NCI-H2196 (cell line): ENCODE data around the gene ZNF232.
"Not testable (repeated sequence)": the region's sequence is repeated elsewhere in the genome, so short reads cannot be mapped to it uniquely, and the experiment has no call there.

Source experiments
- DNase-seq: peaks from one replicate; lab custom pipeline; 2025; ENCODE audit not compliant: unreplicated experiment; lab: John Stamatoyannopoulos, UW

Gene ZNF232

GRCh38 chr17:5130261-5130660 lies 18.6 kb upstream of the ZNF232 start:
- DNase-seq: not testable (repeated sequence)

DNA sequence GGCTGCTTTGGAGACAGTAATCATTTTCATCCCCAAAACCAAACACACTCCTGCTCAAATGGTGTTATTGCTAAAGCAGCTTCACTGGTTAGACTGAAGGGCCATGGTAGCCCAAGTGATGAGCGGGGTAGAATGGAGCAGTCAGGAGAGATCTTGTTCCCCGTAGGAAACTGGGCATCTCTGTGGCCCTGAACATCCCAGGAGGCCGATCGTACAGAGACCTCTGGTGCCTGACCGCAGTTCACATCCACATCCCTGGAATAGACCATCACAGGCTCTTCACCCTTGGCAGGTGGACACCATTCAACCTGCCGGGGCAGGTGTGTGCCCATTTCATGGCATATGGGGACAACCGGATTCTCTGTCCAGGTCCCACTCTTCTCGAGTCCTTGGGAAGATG lies 18.1 kb upstream of the ZNF232 start:
- DNase-seq: not testable (repeated sequence)

DNA sequence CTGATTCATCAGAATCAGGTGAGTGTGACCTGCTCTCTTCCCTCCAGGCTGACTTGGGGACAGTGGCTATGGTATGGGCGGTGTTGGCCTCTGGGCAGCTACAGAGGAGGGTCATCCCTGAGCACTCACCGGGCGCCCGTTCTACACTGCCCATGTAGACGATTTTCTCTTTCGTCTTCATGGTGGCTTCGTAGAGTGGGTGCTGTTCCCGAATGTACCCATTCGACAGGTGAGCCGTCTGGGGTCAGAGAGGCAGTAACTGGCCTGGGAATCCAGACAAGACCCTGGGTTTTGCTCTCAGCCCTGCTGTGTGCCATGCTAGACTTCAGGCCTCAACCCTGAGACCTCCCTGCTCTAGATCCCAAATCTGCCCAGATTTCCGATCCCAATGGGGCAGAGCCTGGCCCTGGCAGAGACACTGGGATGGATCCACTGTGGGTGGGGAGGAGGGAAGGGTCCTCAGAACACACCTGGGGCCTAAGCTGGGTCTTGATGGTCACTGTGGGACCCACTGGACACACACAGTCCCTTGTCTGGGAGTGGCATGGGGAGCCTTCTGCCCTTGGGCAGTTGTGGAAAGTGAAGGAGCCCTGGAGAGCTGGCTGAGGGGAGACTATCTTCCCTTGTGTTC lies 17.3 kb upstream of the ZNF232 start:
- no peak for DNase-seq

GRCh38 chr17:5128387-5128786 lies 16.7 kb upstream of the ZNF232 start:
- DNase-seq: not testable (repeated sequence)

DNA sequence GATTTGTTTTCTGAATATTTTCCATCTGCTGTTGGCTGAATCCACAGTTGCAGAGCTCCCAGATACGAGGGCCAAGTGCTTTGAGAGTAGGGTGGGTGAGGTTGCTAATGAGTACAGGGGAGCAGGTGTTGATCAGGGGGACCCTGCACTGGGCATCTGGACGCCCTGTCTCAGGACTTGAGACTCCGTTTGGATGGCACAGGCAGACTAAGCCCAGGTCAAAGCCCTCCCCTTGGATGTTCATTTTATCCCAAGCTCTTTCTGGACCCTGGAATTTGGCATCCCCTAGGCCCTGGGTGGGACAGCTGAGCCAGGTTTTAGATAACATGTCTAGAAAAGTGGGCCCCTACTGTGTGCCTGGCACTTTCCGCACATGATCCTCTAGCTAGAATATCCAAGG lies 16.2 kb upstream of the ZNF232 start:
- no peak for DNase-seq

DNA sequence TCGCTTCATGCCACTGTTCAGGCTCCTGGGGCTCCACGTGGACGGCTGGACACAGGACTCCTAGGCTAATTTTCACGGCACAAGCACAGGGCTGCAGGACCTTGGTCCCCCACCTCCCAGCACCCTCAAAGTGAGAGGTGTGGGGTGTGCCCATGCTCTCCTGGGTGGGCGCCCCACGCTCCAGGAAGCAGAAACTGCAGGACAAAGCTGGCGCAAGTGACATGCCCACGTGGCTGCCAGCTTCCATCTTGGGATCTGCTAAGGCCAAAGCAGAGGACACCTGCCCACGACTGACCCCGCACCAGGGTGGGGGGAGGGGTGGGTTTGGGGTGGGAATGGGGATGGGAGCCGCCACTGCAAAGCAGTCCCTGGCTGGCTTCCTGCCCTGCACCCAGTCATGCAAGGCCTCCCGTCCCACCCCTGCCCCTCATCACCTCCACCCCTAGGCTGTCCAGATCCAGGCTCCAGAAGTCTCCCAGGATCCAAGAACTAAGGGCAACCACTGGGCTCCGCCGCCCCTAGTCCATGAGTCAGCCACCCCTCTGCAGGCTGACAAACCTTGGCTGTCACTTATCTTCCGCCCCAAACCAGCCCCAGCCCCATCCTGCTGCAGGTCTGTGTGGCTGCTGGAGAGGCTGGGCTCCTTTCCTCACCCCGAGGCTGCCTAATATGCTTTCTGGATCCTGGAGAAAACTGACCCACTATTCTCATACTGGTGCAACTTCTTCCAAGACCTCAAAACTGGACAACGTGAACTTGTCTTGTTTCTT lies 15.2 kb upstream of the ZNF232 start:
- no peak for DNase-seq

DNA sequence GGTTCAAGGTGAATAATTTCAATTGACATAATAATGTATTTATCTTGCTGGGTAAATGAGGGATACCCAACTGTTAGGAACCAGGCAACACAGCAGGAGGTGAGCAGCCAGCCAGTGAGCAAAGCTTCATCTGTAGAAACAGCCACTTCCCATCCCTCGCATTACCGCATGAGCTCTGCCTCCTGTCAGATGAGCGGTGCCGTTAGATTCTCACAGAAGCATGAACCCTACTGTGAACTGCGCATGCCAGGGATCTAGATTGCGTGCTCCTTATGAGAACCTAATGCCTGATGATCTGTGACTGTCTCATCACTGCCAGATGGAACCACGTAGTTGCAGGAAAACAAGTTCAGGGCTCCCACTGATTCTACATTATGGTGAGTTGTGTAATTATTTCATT lies 13.2 kb upstream of the ZNF232 start:
- DNase-seq: not testable (repeated sequence)

- not testable (repeated sequence) for DNase-seq
Measured at GRCh38 chr17:5124125-5124760, 12.6 kb upstream of the ZNF232 start.

- DNase-seq: no peak
Measured at GRCh38 chr17:5123343-5124124, 11.9 kb upstream of the ZNF232 start.

DNA sequence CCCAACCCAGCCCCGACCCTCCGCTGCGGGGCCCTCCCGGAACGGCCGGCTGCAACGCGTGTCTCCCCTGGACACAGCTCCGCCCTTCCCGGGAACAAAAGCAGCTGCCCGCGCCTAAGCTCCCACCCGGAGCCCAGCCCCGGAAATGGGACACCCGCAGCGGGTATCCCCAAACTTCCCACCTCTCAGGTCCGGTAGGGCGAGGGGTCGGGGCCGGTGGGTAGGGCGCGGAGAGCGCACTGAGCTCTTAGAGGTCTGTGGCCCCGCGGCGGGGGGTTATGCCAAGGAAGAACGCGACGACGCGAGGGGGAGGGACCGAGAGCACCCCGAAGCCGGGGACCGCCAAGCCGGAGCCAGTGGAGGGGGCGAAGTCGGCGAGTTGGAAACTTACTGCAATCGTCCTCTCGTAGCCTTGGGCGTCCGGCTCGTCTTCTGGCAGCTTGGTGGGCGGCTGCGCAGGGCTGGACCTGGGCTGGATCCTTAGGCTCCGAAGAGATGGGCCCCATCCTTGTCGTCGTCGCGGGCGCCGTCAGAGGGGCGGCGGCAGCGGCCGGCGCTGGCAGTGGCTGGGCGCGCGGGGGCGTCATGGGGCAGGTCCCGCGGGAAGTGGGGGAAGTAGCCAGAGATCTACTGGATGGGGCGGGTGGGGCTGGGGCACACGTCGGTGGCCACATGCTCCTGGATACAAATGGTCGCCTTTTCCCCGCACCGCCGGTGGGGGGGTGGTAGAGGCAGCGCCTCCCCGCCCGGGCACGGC lies 11.1 kb upstream of the ZNF232 start:
- DNase-seq: no peak

GRCh38 chr17:5122056-5122455 lies 10.4 kb upstream of the ZNF232 start:
- not testable (repeated sequence) for DNase-seq

DNA sequence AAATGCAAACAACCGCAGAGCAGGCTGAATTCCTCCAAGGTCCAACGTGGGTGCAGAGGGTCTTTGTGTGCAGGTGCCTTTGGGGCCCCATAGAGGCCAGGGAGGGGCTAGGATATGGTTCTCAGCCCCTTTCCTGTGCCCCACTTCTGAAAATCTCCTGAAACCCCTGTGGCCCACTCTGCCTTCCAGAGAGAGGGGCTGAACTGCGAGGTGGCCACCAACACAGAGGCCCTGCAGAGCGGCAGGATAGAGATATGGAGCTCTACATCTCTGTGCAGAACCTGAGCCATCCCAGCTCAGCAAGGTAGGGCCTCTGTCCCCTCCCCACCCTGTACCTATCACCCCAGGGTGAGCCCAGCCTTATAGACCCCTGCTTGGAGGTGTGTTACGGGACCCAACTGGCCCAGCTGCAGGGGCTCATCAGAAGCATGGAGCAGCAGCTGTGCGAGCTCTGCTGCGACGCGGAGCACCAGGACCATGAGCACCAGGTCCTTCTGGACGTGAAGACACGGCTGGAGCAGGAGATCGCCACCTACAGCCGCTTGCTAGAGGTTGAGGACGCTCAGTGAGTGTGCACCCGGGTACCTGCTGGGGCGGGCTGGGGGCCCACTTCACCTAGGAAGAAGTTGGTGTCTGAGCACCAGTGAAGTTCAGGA lies 9.6 kb upstream of the ZNF232 start:
- DNase-seq: no peak

DNA sequence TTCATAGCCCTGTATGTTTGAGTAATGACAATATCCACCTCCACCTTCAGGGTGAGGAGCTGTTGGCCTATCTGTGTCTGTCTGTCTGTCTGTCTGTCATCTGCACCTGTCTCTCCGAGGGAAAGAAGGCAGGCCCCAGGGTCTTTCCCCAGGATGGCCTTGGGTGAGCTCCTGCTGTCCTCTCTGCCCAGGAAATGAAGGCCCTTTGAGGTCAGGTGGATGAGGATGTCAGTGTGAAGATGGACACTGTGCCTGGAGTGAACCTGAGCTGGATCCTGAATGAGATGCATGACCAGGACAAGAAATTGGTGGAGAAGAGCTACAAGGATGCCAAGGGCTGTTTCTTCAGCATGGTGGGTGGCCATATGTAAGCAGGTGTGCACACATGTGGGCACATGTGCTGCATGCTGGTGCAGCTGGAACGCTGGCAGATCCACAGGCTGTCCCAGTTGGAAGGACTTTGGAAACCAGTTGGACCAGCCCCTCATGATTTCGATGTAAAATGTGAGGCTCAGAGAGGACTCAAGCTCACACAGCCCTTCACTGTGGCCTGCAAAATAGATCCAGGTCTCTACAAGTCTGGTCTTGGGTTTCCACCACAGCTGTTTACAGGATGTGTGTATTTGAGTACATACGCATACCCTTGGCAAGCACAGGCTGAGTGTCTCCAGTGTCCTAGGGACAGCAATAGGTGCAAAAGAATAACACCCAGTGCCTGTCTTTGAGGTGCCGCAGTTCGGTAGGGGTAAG lies 8.9 kb upstream of the ZNF232 start:
- DNase-seq: not testable (repeated sequence)

- DNase-seq: no peak
Measured at GRCh38 chr17:5120036-5120435, 8.4 kb upstream of the ZNF232 start.

GRCh38 chr17:5118219-5118618 lies 6.5 kb upstream of the ZNF232 start:
- DNase-seq: no peak

DNA sequence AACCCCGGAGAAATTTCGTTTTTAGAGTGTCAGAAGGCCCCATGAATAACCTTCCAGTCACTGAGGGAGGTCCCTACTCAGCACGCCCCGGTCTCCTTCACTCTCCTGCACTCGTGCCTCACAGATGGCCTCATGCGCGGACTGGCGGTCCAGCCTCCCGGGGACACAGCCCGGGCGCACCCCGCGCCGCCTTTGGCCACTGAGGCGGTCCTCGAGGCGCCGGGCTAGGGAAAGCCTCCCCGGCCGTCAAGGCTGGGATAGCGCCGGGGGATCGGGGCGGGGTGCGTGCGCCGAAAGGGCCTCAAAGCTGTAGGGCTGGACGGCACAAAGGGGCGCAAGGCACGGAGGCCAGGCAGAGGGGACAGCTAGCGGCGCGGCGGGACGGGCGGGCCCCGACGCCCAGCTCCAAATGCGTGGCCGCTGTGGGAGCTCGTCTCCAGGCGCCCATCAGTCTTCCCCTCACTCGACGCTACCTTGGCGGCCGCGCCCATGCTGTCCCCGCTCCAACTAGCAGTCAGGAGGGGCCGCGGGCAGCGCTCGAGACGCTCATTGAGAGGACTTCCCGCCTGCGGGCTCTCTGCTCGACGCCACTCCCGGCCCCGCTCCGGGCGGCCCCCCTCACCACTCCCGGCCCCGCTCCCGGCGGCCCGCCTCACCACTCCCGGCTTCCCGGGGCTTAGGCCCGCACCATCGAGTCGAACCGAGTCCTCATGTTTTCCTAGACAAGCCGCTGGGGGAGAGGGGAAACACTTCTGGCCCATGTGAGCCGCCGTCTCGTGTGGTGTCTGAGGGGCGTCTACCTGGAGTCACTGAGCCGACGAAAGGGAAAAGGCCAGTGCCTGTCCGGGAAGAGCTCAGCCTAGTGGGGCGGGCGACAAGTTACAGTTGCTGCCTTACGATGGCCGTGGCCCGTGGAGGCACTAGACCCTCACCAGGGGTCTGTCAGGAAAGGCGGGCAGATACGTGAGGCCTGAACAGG lies 4.3 kb upstream of the ZNF232 start, which contains the start of gene USP6:
Gene USP6 (plus strand): TSS at position 360 of the 979 bp plus-strand sequence. CDS start 14,336 bp downstream, outside the sequence.
- no peak for DNase-seq

DNA sequence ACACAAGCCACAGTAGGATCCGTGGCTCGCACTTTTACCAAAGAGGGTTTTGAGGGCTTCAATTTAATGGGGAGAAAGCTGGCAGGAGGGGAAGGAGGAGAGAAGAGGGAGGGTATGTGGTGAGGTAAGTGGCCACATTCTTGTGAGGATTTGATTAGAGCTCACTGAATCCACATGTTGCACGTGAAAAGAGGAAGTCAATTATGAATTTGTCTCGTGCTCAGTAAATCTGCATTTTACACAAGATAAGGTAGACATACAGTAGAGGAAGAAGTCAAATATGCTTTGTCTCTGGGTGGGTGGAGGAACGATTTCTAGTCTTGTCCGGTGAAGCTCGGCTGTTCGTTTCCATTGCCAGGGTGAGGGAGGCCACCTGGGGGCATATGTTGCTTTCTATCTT lies 862 bp downstream of the ZNF232 start:
- no peak for DNase-seq

DNA sequence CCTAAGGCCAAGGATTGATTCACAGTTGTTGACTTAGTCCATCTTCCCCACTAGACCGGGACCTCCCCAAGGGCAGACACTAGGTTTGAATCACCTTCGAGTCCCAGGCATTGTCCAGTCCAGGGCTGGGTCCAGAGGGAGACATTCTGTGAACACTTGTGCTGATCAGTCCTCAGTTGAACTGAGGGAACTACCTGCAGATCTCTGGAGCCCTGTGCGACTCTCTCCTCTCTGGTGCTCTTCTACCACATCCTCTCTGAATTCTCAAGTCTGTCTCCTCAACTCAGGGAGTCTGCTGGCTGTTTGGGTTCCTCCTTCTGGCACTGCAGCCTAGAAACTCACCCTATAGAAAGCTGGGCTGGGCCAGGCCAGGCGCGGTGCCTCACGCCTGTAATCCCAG lies 10.8 kb downstream of the ZNF232 start:
- no peak for DNase-seq
